OCI-LY3 (cell line): ENCODE measurements around the gene KATNB1.

ENCODE experiments used
- H2AFZ ChIP-seq: fragments of 200-600, 300-600 bp; shearing (Covaris generic); 2 replicates; pipeline ENCODE4 v1.6.0; 2014; ENCODE audit warnings: antibody characterized with exemption, low read depth, low read length
- H3K27ac ChIP-seq: fragments of 200-600, 300-600 bp; sonication (generic); 2 replicates; pipeline ENCODE4 v1.5.1; 2014; ENCODE audit warnings: mild to moderate bottlenecking, low read length, moderate library complexity, mixed read lengths
- H3K27me3 ChIP-seq: fragments of 200-600, 300-600 bp; sonication (generic); 2 replicates; pipeline ENCODE4 v1.6.1; 2014; ENCODE audit warnings: low read depth, low read length, mixed read lengths
- H3K36me3 ChIP-seq: fragments of 200-600, 300-600 bp; sonication (generic); replicated peaks from 2 replicates; pipeline ENCODE3; 2014; ENCODE audit warnings: low read depth, low read length, mixed read lengths
- H3K4me1 ChIP-seq: fragments of 300-600, 200-600 bp; sonication (generic); 2 replicates; pipeline ENCODE4 v1.6.1; 2014; ENCODE audit warnings: low read length, mixed read lengths
- H3K4me2 ChIP-seq: fragments of 200-600, 300-600 bp; sonication (generic); 2 replicates; pipeline ENCODE4 v1.6.1; 2014; ENCODE audit warnings: low read length, mixed read lengths
- H3K4me3 ChIP-seq: fragments of 300-600, 200-600 bp; sonication (generic); 2 replicates; pipeline ENCODE4 v1.5.1; 2014; ENCODE audit warnings: antibody characterized with exemption, mild to moderate bottlenecking, low read length, moderate library complexity
- H3K79me2 ChIP-seq: fragments of 300-600, 200-600 bp; shearing (Covaris generic); 2 replicates; pipeline ENCODE4 v1.6.1; 2014; ENCODE audit warnings: mild to moderate bottlenecking, low read length, mixed read lengths
- H3K9ac ChIP-seq: fragments of 300-600, 200-600 bp; shearing (Covaris generic); 2 replicates; pipeline ENCODE4 v1.6.0; 2014; ENCODE audit warnings: mild to moderate bottlenecking, low read length, moderate library complexity
- H3K9me3 ChIP-seq: fragments of 200-600, 300-600 bp; shearing (Covaris generic); 2 replicates; pipeline ENCODE4 v1.6.1; 2014; ENCODE audit warnings: low read length, mixed read lengths; ENCODE audit not compliant: insufficient read depth
- H4K20me1 ChIP-seq: fragments of 200-600, 300-600 bp; sonication (generic); 2 replicates; pipeline ENCODE4 v1.6.1; 2016; ENCODE audit warnings: low read length, mixed read lengths; ENCODE audit not compliant: insufficient read depth
- CTCF ChIP-seq: fragments of 200-600, 300-600 bp; sonication (generic); IDR thresholded peaks from 2 replicates; pipeline ENCODE4 v1.5.1; 2014; ENCODE audit warnings: antibody characterized with exemption, low read length, low read depth
- EZH2phosphoT487 ChIP-seq: fragments of 200-600 bp; shearing (Covaris generic); IDR thresholded peaks from 2 replicates; pipeline ENCODE4 v1.6.1; 2018; ENCODE audit warnings: antibody characterized with exemption, mixed run types, low read depth

The KATNB1 gene

DNA sequence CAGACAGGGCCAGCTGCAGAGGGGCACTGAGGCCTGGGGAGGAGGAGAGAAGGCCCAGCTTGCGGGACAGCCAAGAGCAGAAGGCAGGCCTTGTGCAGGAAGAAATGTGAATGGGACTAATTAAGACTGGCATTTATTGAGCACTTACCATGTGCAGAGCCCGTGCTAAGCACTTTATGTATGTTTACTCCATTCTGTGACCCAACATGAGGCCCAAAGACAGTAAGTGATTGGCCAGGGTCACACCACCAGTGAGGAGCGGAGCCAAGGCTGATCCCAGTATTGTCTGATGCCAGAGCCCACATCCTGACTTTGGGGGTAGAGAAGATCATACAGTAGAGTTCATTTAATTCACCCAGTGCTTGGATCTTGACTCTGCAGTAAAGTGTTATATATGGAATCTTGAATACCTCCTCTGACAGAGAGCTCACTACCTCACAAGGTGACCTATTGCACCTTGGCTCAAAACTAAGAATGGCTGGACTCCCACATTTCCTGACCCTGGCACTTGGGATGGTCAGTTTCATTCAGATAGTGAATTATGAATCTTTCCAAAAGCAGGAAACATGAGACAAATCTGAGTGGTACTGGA lies 13.6 kb downstream of the KATNB1 start:
- H3K27ac ChIP-seq: no peak overlapping the region
- no peak overlapping the region for H2AFZ ChIP-seq
- TF ChIP-seq CTCF (no peak), EZH2phosphoT487 (no peak)
- no peak overlapping the region for H3K4me2 ChIP-seq
- no peaks in the 10 kb centered on the region for H3K79me2 ChIP-seq
- no peaks in the 10 kb centered on the region for H3K27me3 ChIP-seq
- H3K36me3 ChIP-seq: no peaks in the 10 kb centered on the region
- no peak overlapping the region for H3K9ac ChIP-seq
- H3K4me3 ChIP-seq: no peak overlapping the region
- H4K20me1 ChIP-seq: no peaks in the 10 kb centered on the region
- no peaks in the 10 kb centered on the region for H3K4me1 ChIP-seq
- H3K9me3 ChIP-seq: no peaks in the 10 kb centered on the region

- Histone ChIP-seq H3K4me3 (no peak overlapping the region), H3K9me3 (no peaks in the 10 kb centered on the region), H3K79me2 (no peaks in the 10 kb centered on the region), H3K4me2 (no peak overlapping the region), H3K27ac (no peak overlapping the region), H2AFZ (no peak overlapping the region), H3K4me1 (no peaks in the 10 kb centered on the region), H3K36me3 (no peaks in the 10 kb centered on the region), H4K20me1 (no peaks in the 10 kb centered on the region), H3K27me3 (no peaks in the 10 kb centered on the region), H3K9ac (no peak overlapping the region)
- TF ChIP-seq CTCF: no peak
- no peak for TF ChIP-seq EZH2phosphoT487
These were observed 14.4 kb downstream of the KATNB1 start for GRCh38 chr16:57749856-57750452.

DNA sequence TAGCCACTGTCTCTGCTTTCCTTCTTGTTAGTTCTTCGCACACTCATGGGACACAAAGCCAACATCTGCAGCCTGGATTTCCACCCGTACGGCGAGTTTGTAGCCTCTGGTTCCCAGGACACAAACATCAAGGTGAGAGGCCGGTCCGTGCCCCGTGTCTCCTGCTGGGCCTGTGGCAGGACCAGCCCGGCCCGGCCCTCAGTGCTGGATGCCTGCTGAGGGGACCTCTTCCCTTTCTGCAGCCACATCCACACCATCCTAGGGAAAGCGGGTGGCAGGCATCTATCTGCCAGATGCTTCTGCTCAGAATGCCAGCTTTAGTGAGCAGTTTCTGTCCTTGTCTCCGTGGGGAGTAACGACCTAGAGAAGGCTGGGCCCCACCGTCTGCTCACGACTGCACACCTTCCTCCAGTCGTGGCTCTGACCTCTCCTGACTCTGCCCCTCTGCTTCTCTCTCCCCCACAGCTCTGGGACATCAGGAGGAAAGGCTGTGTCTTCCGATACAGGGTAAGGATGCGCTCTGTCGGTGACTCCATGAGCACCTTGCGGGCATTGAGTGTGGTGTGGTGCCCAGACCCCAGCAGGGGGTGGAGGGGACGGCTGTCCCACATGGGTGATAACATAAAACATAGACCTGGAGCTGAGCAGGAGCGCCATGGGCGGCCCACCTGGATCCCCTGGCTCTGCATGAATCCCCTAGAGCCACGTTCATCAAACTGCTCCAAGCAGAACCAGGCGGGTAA lies 15.4 kb downstream of the KATNB1 start:
- Histone ChIP-seq H3K4me3 (no peak overlapping the region), H3K36me3 (no peaks in the 10 kb centered on the region), H3K9ac (no peak overlapping the region), H3K4me1 (no peaks in the 10 kb centered on the region), H2AFZ (no peak overlapping the region), H4K20me1 (no peaks in the 10 kb centered on the region), H3K27me3 (no peaks in the 10 kb centered on the region), H3K9me3 (no peaks in the 10 kb centered on the region), H3K27ac (no peak overlapping the region), H3K4me2 (no peak overlapping the region), H3K79me2 (no peaks in the 10 kb centered on the region)
- TF ChIP-seq EZH2phosphoT487 (no peak), CTCF (no peak)

DNA sequence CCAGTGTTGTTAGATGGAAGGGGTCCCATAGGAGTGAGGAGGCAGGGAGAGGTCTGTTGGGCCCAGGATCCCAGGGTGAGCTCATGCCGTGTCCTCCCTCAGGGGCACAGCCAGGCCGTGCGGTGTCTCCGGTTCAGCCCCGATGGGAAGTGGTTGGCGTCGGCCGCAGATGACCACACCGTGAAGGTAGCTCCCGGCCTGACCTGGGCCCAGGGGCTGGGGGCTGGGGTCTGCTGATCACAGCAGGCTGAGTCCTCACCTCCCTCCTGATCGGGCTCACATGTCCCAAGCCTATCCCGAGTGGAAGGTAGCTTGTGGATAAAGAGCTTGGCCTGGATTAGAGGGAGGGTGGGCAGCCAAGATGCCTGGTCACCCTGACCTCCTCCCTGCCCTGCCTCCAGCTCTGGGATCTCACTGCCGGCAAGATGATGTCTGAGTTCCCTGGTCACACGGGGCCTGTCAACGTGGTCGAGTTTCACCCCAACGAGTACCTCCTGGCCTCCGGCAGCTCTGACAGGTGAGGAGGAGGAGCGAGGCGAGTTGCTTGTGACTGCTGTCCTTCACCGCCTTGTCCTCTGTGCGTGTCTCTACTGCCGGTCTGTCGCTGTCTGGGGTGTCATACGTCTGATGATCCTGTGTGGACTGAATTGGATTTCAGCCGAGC lies 16.1 kb downstream of the KATNB1 start:
- Histone ChIP-seq H3K36me3 (no peaks in the 10 kb centered on the region), H3K9me3 (no peaks in the 10 kb centered on the region), H3K4me3 (no peak overlapping the region), H3K79me2 (no peaks in the 10 kb centered on the region), H3K27me3 (no peaks in the 10 kb centered on the region), H2AFZ (no peak overlapping the region), H4K20me1 (no peaks in the 10 kb centered on the region), H3K27ac (no peak overlapping the region), H3K9ac (no peak overlapping the region), H3K4me2 (no peak overlapping the region), H3K4me1 (no peaks in the 10 kb centered on the region)
- TF ChIP-seq CTCF (no peak), EZH2phosphoT487 (no peak)
